H1 (cell line): Measurements from ENCODE around the gene GALNT6. TPM values are rescaled to one million over a fixed set of nuclear protein-coding genes. Genes with fewer than 3 reads are reported as not detected.

Source experiments
- BACH1 ChIP-seq: IDR thresholded peaks from 2 replicates; pipeline ENCODE4 v1.6.1; 2012; ENCODE audit warnings: low read length, improper control_type of control experiment
- CHD7 ChIP-seq: fragments of 300-600 bp; sonication (generic); IDR thresholded peaks from 2 replicates; pipeline ENCODE4 v1.7.1; 2012; ENCODE audit warnings: low read length, moderate library complexity, mild to moderate bottlenecking, inconsistent platforms; ENCODE audit not compliant: insufficient replicate concordance
- POLR2AphosphoS5 ChIP-seq: IDR thresholded peaks from 2 replicates; pipeline ENCODE4 v1.6.1; 2011; ENCODE audit warnings: low read depth, low read length
- SP1 ChIP-seq: IDR thresholded peaks from 2 replicates; pipeline ENCODE4 v1.6.1; 2011; ENCODE audit warnings: low read depth, low read length
- SP2 ChIP-seq: IDR thresholded peaks from 2 replicates; pipeline ENCODE4 v1.6.1; 2012; ENCODE audit warnings: mild to moderate bottlenecking, low read length, inconsistent platforms
- TCF12 ChIP-seq: IDR thresholded peaks from 2 replicates; pipeline ENCODE4 v1.6.1; 2011; ENCODE audit warnings: low read depth, mild to moderate bottlenecking, low read length
- polyA plus RNA-seq, 7 experiments: library from polyadenylated mRNA; depleted of rRNA in 3 of 7; stranded (reverse) in 5 of 7; unstranded in 2 of 7; fragments of >200 nt in 5 of 7; fragments of 200-250 nt in 2 of 7; gene quantifications; 1 replicate in 5 of 7; 2 replicates in 1 of 7; 4 replicates in 1 of 7; pipeline versions ENCODE4 v1.2.1 to v1.2.3, GENCODE V29; 2011 to 2013; ENCODE audit warnings: missing spikeins in 2 of 7, mixed read lengths in 2 of 7
- total RNA-seq: library from RNA; stranded (reverse); fragmentation: NEBNext Ultra II Directional; extraction: Animal tissue kit (Norgen Biotek cat#: 25700); gene quantifications from 2 replicates; pipeline ENCODE4 v1.2.1, GENCODE V29; 2021

The GALNT6 gene
- total and polyA plus RNA-seq, 2 of the 8 experiments (the other 6 are each of a cell fraction or from before 2014, with no cell fraction given) = 5.8 to 10.7 TPM

- TF ChIP-seq POLR2AphosphoS5 = no peak
- no peak for TF ChIP-seq SP2
- no peak for TF ChIP-seq BACH1
- TF ChIP-seq SP1 = no peak
- TF ChIP-seq CHD7 = no peak
- no peak for TF ChIP-seq TCF12
- TF ChIP-seq, all 59 proteins: peak for 0
These were observed 57.7 kb downstream of the GALNT6 start (continued) for GRCh38 chr12:51333536-51333935.
